IMR-90 (cell line): ENCODE data around the gene ISOC2. TPM values are rescaled to one million over a fixed set of nuclear protein-coding genes. Genes with fewer than 3 reads are reported as not detected.

Experiments used
- ATAC-seq: fragments of 200-7000 bp; cut with Tn5 transposase; 2 replicates; pipeline ENCODE4 v1.9.1; 2020; ENCODE audit warnings: low read depth, mild to moderate bottlenecking, moderate library complexity
- BruUV-seq: library from RNA; stranded (reverse); fragments of 400-500 nt; replicated peaks from 2 replicates; lab custom pipeline; 2021; lab: Mats Ljungman, UMichigan
- CTCF ChIA-PET: fragments of 300-600 bp; formaldehyde crosslinking; extraction: SDS; loops from one replicate; lab custom pipeline; 2021; ENCODE audit warnings: antibody characterized with exemption; lab: Yijun Ruan, JAX
- POLR2A ChIA-PET: fragments of 300-600 bp; sonication (Branson Sonifier 250); formaldehyde crosslinking; loops from one replicate; lab custom pipeline; 2022; ENCODE audit warnings: antibody characterized with exemption; ENCODE audit not compliant: unreplicated experiment; lab: Charles Lee
- DNase-seq: peaks from one replicate; pipeline ENCODE4 v3.0.0; 2013
- H2AFZ ChIP-seq: replicated peaks from 2 replicates; pipeline ENCODE3; 2013; ENCODE audit warnings: low read length, mild to moderate bottlenecking; ENCODE audit not compliant: poor library complexity
- H2AK5ac ChIP-seq: 2 replicates; pipeline ENCODE4 v1.6.1; 2013; ENCODE audit warnings: low read depth, low read length, inconsistent platforms
- H2AK9ac ChIP-seq: replicated peaks from 2 replicates; pipeline ENCODE3; 2013; ENCODE audit warnings: mild to moderate bottlenecking, low read depth, low read length, moderate library complexity; ENCODE audit not compliant: poor library complexity
- H2BK120ac ChIP-seq: 2 replicates; pipeline ENCODE4 v1.6.1; 2013; ENCODE audit warnings: low read depth, low read length, inconsistent platforms
- H2BK15ac ChIP-seq: 3 replicates; pipeline ENCODE4 v1.6.1; 2013; ENCODE audit warnings: low read depth, low read length, inconsistent platforms
- H2BK20ac ChIP-seq: 2 replicates; pipeline ENCODE4 v1.6.1; 2013; ENCODE audit warnings: low read depth, mild to moderate bottlenecking, inconsistent platforms, low read length, moderate library complexity
- H2BK5ac ChIP-seq: 2 replicates; pipeline ENCODE4 v1.6.1; 2013; ENCODE audit warnings: mild to moderate bottlenecking, low read depth, low read length, inconsistent platforms; ENCODE audit not compliant: poor library complexity, severe bottlenecking
- H3K14ac ChIP-seq: replicated peaks from 2 replicates; pipeline ENCODE4 v1.6.1; 2013; ENCODE audit warnings: low read depth, low read length, inconsistent platforms
- H3K18ac ChIP-seq: 2 replicates; pipeline ENCODE4 v1.6.1; 2013; ENCODE audit warnings: low read depth, low read length, control low read depth
- H3K23ac ChIP-seq: 2 replicates; pipeline ENCODE4 v1.6.1; 2013; ENCODE audit warnings: low read depth, low read length, inconsistent platforms
- H3K27ac ChIP-seq: 2 replicates; pipeline ENCODE4 v1.5.1; 2013; ENCODE audit warnings: mild to moderate bottlenecking, control low read depth, low read length; ENCODE audit not compliant: insufficient read depth
- H3K27me3 ChIP-seq: 2 replicates; pipeline ENCODE4 v1.6.1; 2013; ENCODE audit warnings: low read length; ENCODE audit not compliant: control insufficient read depth, insufficient read depth
- H3K36me3 ChIP-seq: 2 replicates; pipeline ENCODE4 v1.6.1; 2013; ENCODE audit warnings: low read length, mixed read lengths; ENCODE audit not compliant: control insufficient read depth, insufficient read depth
- H3K4ac ChIP-seq: 2 replicates; pipeline ENCODE4 v1.6.1; 2013; ENCODE audit warnings: low read depth, low read length, inconsistent platforms
- H3K4me1 ChIP-seq: 2 replicates; pipeline ENCODE4 v1.6.1; 2013; ENCODE audit warnings: low read length, mixed read lengths; ENCODE audit not compliant: control insufficient read depth, insufficient read depth
- H3K4me2 ChIP-seq: 2 replicates; pipeline ENCODE4 v1.6.1; 2013; ENCODE audit warnings: low read depth, mild to moderate bottlenecking, control low read depth, low read length, moderate library complexity
- H3K4me3 ChIP-seq: 2 replicates; pipeline ENCODE4 v1.5.1; 2013; ENCODE audit warnings: low read depth, mild to moderate bottlenecking, control low read depth, low read length, moderate library complexity; ENCODE audit not compliant: insufficient read depth
- H3K56ac ChIP-seq: 2 replicates; pipeline ENCODE4 v1.6.1; 2013; ENCODE audit warnings: low read length, inconsistent platforms; ENCODE audit not compliant: insufficient read depth; ENCODE audit errors: extremely low read depth
- H3K79me1 ChIP-seq, 2 experiments: 2 replicates each; pipeline ENCODE4 v1.6.1; 2013; ENCODE audit warnings: low read length in 2 of 2, inconsistent platforms in 1 of 2, low read depth in 1 of 2
- H3K9ac ChIP-seq: 2 replicates; pipeline ENCODE4 v1.6.1; 2013; ENCODE audit warnings: low read depth, low read length, control low read depth
- H3K9me1 ChIP-seq: 2 replicates; pipeline ENCODE4 v1.6.1; 2013; ENCODE audit warnings: low read length, inconsistent platforms; ENCODE audit not compliant: insufficient read depth
- H3K9me3 ChIP-seq: 2 replicates; pipeline ENCODE4 v1.6.1; 2013; ENCODE audit warnings: low read length; ENCODE audit not compliant: control insufficient read depth, insufficient read depth
- H4K20me1 ChIP-seq: 2 replicates; pipeline ENCODE4 v1.6.1; 2013; ENCODE audit warnings: low read length, inconsistent platforms; ENCODE audit not compliant: insufficient read depth
- H4K5ac ChIP-seq: 2 replicates; pipeline ENCODE4 v1.6.1; 2013; ENCODE audit warnings: mild to moderate bottlenecking, low read depth, low read length, control low read depth
- H4K8ac ChIP-seq, 2 experiments: 2 replicates each; pipeline ENCODE4 v1.6.1; 2013; ENCODE audit warnings: low read depth in 2 of 2, low read length in 2 of 2, control low read depth in 1 of 2, inconsistent platforms in 1 of 2
- H4K91ac ChIP-seq: 2 replicates; pipeline ENCODE4 v1.6.1; 2013; ENCODE audit warnings: low read depth, low read length, inconsistent platforms; ENCODE audit not compliant: insufficient read depth
- FOS ChIP-seq: fragments of 150-350 bp; IDR thresholded peaks from 2 replicates; pipeline ENCODE4 v1.6.1; 2016; ENCODE audit warnings: low read depth, low read length
- RCOR1 ChIP-seq: IDR thresholded peaks from 2 replicates; pipeline ENCODE4 v1.6.1; 2012; ENCODE audit warnings: mild to moderate bottlenecking, low read length, improper control_type of control experiment; ENCODE audit not compliant: insufficient replicate concordance
- WGBS, 2 experiments: methylation state at CpG; one replicate each; pipeline versions ENCODE4 v1.1.5 to v1.1.7; 2013; ENCODE audit warnings: missing lambda C conversion rate in 2 of 2; ENCODE audit not compliant: insufficient read length in 1 of 2; ENCODE audit errors: extremely low coverage in 2 of 2; 5-methylcytosine and 5-hydroxymethylcytosine counted together
- dilution Hi-C: fragments of 300-500 bp; cut with HindIII; formaldehyde crosslinking; loops from one replicate; pipeline ENCODE4 v1.14.3; 2018; ENCODE audit warnings: low sequenced_read_pairs; ENCODE audit not compliant: unreplicated experiment
- in situ Hi-C: fragments of 300-500 bp; cut with MboI; formaldehyde crosslinking; loops from 3 replicates; pipeline ENCODE4 v1.14.3; 2019; ENCODE audit warnings: low sequenced_read_pairs, inconsistent platforms, mixed read lengths
- intact Hi-C: fragments of 100-400 bp; cut with micrococcal nuclease; formaldehyde crosslinking; loops from 2 replicates; pipeline ENCODE4 v1.10.0; 2022
- polyA plus RNA-seq, 3 experiments: library from polyadenylated mRNA; depleted of rRNA; stranded (reverse); fragments of >200 nt; gene quantifications; 2 replicates each; pipeline ENCODE4 v1.2.3, GENCODE V29; 2012; ENCODE audit warnings: low replicate concordance in 1 of 3
- total RNA-seq: library from RNA; depleted of rRNA; stranded (reverse); fragments of >200 nt; gene quantifications from 2 replicates; pipeline ENCODE4 v1.2.3, GENCODE V29; 2012

ISOC2 gene
- total and polyA plus RNA-seq, 2 of the 4 experiments (the other 2 are of a cell fraction) = 56.1 to 82.1 TPM

DNA sequence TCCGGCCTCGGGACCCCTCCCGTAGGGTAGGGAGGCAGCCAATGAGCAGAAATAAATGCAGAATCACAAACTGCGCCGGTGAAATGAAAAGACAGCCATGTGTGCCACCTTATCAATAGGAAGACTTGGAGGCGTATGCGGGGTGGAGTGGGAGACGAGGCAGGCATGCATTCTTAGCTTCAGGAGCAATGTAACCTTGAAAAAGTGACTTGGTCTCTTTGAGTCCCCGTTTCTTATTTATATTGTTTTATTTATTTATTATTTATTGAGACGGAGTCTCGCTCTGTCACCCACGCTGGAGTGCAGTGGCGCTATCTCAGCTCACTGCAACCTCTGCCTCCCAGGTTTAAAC lies 42.8 kb upstream of the ISOC2 start:
- in situ Hi-C loops = no loop called here

More for the DNA sequence above, 42.8 kb upstream of the ISOC2 start:
- H2AFZ ChIP-seq = peak overlapping the region; percentile 97
- dilution Hi-C loops (no loop called here), intact Hi-C loops (loop anchor here (1.0 to 5.0 kb wide), 3 partner anchors 37 to 363 kb away; partner anchors contain the start of gene UBE2S)
- no peak overlapping the region for H3K4ac ChIP-seq
- no peaks in the 10 kb centered on the region for H4K20me1 ChIP-seq
- H3K27ac ChIP-seq = no peak overlapping the region
- CTCF ChIA-PET = interaction anchor here (0.5 to 2.0 kb wide), 17 partner anchors 9 to 363 kb away, joined by 3 to 24 read pairs (median 4); partner anchors contain the start of genes NAT14, ZNF628 and ZNF865
- no peaks in the 10 kb centered on the region for H3K9me3 ChIP-seq
- no peak overlapping the region for H4K5ac ChIP-seq
- H2AK5ac ChIP-seq = no peak overlapping the region
- H3K79me1 ChIP-seq = no peaks in the 10 kb centered on the region
- no peak overlapping the region for H2BK120ac ChIP-seq
- no peak overlapping the region for H3K23ac ChIP-seq
- peaks cover 9% of the 10 kb centered on the region; the same call in 1 of the 2 replicates for H3K36me3 ChIP-seq
- no TSS peak for BruUV-seq
- no peak overlapping the region for H3K9ac ChIP-seq
- H3K9me1 ChIP-seq = no peaks in the 10 kb centered on the region
- no peak overlapping the region for H3K56ac ChIP-seq
- H3K4me1 ChIP-seq = no peaks in the 10 kb centered on the region
- no peak overlapping the region for H4K91ac ChIP-seq
- ATAC-seq (no peak), DNase-seq (no peak)
- no peak overlapping the region; the same call in 1 of the 2 replicates for H3K14ac ChIP-seq
- no peak overlapping the region for H2BK5ac ChIP-seq
- H2AK9ac ChIP-seq = peak overlapping the region; percentile 80
- H3K4me2 ChIP-seq = peak overlapping the region; percentile 59
- H4K8ac ChIP-seq = no peak overlapping the region
- WGBS, 2 experiments = 58% methylated on average over 3 of the region's 13 CpGs; no CpG with 5 or more reads in 1 of the 2 experiments
- POLR2A ChIA-PET = interaction anchor here (0.7 kb wide), 2 partner anchors 10 to 27 kb away, joined by 3 read pairs; no protein-coding TSS in a partner anchor
- H2BK15ac ChIP-seq = no peak overlapping the region
- TF ChIP-seq RCOR1 = no peak
- no peak for TF ChIP-seq FOS
- H3K4me3 ChIP-seq = no peak overlapping the region
- H3K18ac ChIP-seq = no peak overlapping the region
- no peak overlapping the region for H2BK20ac ChIP-seq
- H3K27me3 ChIP-seq = no peaks in the 10 kb centered on the region
